Measurements from ENCODE around the gene MAGEE1.
A peak's percentile ranks its signal among the peaks of the same experiment; 100 is the strongest.

The MAGEE1 gene, protein sequence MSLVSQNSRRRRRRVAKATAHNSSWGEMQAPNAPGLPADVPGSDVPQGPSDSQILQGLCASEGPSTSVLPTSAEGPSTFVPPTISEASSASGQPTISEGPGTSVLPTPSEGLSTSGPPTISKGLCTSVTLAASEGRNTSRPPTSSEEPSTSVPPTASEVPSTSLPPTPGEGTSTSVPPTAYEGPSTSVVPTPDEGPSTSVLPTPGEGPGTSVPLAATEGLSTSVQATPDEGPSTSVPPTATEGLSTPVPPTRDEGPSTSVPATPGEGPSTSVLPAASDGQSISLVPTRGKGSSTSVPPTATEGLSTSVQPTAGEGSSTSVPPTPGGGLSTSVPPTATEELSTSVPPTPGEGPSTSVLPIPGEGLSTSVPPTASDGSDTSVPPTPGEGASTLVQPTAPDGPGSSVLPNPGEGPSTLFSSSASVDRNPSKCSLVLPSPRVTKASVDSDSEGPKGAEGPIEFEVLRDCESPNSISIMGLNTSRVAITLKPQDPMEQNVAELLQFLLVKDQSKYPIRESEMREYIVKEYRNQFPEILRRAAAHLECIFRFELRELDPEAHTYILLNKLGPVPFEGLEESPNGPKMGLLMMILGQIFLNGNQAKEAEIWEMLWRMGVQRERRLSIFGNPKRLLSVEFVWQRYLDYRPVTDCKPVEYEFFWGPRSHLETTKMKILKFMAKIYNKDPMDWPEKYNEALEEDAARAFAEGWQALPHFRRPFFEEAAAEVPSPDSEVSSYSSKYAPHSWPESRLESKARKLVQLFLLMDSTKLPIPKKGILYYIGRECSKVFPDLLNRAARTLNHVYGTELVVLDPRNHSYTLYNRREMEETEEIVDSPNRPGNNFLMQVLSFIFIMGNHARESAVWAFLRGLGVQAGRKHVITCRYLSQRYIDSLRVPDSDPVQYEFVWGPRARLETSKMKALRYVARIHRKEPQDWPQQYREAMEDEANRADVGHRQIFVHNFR

DNA sequence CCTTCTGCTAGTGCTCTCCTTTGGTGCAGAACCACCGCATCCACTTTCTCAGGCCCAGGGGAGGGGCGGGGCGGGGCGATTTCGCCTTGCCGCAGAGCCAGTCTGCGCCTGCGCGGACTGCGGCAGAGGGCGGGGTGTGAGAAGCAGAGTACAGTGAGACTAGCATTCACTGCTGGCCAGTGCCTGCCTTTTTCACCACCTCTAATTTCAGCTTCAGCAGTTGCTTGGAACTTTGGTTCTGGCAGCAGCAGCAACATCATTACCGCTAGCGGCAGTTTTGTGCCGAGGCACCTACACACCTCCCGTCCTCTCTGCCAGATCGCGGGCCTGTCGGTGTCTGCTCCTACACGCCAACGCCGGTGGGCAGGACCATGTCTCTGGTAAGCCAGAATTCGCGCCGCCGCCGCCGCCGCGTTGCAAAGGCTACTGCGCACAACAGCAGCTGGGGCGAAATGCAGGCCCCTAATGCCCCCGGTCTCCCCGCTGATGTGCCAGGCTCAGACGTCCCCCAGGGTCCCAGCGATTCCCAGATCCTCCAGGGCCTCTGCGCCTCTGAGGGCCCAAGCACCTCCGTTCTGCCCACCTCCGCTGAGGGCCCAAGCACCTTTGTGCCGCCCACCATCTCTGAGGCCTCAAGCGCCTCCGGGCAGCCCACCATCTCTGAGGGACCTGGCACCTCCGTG is at the start of gene MAGEE1:
Gene MAGEE1 (plus strand): TSS at position 151 of the 683 bp plus-strand sequence. CDS start 221 bp downstream, at position 372.
- DNase-seq, result peak; percentile 57

DNA sequence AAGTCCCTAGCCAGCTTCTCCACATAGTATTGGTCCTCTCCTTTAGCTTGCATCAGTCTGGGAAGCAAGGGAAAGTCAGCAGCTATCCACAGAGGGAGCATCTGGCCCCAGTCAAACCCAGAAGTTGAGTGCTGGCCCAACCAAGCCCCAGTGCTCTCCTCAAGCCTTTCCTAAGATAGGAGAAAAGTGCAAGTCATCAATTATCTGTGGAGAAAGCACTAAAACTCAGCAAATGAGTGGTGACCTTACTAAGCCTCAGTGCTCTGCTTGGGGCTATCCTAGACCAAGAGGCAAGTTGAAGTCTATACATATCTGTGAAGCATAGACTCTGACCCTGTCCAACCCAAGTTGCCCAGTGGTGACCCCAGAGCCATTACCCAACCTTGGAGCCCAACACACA is 28.5 kb upstream of the MAGEE1 start:
- no peak for DNase-seq

DNA sequence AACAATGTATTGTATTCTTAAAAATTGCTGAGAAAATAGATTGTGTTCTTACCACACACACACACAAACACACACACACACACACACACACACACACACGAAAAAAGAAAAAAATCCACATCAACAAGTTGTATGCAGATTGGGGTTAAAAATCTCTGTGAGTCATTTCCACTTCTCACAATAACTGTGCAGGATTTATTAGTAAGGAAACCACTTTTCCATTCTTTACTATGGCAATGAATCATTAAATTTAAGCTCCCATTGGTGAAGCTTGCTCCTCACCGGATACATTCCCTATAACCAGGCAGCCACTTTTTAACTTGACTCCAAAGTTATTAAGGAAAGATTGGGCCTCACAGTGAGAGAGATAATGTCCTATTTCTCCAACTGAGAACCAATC is 19.7 kb upstream of the MAGEE1 start:
- no peak for DNase-seq

DNA sequence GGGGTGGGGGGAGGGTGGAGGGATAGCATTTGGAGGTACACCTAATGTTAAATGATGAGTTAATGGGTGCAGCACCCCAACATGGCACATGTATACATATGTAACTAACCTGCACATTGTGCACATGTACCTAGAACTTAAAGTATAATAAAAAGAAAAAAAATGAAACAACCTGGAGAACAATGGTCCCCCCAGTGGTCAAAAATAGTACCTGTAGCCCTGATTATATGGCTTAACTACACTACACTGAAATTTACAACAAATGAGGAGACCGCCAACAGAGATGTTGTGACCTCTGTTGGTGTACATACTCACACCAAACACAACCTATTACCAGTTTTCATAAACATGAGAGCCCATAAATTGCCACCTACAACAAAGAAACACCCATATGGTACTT is 7.3 kb upstream of the MAGEE1 start:
- no peak for DNase-seq

DNA sequence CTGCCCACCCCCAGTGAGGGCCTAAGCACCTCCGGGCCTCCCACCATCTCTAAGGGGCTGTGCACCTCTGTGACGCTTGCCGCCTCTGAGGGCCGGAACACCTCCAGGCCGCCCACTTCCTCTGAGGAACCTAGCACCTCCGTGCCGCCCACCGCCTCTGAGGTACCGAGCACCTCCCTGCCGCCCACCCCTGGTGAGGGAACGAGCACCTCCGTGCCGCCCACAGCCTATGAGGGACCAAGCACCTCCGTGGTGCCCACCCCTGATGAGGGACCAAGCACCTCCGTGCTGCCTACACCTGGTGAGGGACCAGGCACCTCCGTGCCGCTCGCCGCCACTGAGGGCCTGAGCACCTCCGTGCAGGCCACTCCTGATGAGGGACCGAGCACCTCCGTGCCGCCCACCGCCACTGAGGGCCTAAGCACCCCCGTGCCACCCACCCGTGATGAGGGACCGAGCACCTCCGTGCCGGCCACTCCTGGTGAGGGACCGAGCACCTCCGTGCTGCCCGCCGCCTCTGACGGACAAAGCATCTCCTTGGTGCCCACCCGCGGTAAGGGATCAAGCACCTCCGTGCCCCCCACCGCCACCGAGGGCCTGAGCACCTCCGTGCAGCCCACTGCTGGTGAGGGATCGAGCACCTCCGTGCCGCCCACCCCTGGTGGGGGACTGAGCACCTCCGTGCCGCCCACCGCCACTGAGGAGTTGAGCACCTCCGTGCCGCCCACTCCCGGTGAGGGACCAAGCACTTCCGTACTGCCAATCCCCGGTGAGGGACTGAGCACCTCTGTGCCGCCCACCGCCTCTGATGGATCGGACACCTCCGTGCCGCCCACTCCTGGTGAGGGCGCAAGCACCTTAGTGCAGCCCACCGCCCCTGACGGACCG is 977 bp downstream of the MAGEE1 start:
- peak; percentile 12 for DNase-seq

DNA sequence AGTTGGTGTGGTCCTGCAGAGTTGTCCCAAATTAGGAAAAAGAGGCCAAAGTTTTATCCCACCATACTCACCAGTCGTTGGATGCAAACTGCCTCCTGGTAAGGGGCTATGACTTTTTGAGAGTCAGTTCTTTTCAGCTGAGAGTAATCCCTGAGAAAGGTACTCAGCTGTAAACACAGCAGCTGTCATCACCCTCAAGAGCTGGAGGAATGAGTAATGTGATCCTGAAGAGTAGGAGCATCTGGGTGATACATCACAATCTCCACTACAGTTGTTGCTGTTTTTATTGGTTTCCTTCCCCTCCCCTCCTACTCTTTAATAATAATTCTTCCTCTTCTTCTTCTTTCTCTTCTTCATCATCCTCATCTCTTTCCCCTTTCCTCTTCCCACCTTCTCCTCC is 5.7 kb downstream of the MAGEE1 start:
- DNase-seq, result no peak

DNA sequence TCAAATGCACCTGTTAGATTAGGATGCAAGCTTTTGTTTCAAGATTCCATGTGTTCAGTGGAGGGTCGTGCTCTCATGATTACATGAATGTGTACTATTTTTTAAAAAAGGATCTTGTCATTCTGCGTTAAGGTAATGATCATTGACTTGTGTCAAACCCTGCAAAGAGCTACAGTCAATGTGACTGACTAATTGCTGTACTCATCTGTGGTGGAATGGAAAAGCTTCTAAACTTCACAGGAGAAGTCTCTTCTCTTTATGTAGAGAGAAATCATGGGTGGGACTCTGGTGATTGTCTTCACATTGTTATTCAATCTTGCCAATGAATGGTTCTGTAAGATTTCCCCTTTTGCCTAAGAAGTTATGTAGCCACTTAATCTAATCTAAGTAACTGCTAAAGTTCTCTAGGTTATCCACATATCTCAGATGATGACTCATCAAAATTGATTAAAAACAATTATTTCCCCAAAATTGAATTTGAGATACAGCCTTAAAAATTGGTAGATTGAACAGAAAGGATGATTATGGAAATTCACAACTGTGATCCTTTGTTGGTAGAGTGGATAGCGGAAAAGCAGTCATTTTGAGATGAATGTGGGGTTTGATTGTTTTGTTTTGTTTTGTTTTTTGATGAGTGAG is 6.7 kb downstream of the MAGEE1 start:
- no peak for DNase-seq

DNA sequence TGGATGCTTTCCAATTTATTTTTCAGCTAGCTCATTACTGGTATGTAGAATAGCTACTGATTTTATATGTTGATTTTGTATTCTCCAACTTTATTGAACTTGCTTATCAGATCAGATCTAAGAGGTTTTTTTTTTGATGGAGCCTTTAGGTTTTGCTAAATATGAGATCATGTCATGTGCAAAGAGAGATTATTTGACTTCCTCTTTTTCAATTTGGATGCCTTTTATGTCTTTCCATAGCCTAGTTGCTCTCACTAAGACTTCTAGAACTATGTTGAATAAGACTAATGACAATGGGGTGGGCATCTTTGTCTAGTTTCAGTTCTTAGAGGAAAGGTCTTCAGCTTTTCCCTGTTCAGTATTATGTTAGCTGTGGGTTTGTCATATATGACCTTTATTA is 11.7 kb downstream of the MAGEE1 start:
- DNase-seq, result no peak

DNA sequence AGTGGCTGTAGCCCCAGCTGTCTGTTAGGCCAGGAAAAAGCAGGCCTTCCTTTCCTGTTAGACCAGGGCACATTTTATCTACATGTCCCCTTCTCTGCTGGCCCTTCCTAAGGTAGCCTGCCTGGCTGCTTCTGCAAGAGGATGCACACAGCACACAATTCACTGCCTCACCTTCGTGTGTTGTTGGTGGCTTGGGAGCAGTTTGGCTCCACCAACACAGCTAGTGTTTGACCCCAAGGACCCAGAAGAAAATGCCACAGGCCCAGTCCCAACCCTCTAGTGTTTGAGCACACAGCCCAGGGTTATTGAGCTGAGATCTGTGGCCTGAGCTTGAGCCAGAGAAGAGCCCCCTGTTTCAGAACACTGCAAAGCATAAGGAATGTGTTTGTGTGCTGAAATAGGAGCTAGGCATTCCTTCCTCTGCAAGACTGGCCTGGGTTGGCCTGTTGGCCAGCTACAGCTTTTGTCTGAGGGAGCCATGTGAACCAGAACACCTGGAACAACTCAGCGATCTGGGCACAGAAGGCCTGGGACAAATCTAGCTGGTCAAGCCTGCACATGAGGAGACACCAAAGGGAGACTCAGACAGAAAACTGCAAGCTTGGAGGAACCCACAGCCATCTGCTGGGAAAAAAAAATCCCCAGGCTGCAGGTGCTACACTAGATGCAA is 26.4 kb downstream of the MAGEE1 start:
- no peak for DNase-seq

DNA sequence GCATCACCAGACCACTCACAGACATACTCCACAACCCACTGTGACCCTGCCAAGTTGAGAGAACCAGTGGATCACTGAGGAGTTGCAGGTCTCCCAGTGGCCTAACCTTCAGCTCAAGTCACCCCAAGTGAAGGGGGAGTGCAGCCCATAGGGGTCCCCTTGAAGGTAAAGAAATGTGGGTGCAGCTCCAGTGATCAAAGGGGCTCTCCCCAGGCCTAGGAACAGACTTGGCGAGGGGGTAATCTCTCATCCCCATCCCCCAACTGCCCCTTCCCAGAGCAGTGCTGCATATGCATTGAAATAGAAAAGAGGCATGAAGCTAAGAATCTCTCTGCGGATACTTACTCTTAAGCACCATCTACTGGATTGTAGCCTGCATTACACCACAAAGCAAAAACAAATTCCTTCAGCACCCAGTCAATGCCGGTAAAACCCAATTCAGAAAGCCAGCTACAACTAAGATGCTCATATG is 27.0 kb downstream of the MAGEE1 start:
- DNase-seq, result no peak

DNA sequence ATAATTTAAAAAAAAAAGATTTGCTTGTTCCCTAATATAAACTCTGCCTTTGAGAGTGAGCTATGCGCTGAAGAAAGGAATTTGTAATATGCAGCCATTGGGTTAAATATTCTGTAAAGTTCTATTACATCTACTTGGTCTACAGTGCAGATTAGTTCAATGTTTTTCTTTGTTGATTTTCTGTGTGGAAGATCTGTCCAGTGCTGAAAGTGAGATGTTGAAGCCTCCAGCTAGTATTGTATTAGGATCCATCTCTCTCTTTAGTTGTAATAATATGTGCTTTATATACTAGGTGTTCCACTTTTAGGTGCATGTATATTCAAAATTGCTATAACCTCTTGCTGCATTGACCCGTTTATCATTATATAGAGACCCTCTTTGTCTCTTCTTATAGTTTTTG is 49.8 kb downstream of the MAGEE1 start:
- no peak for DNase-seq
